ENCODE measurements around the gene NPHP1.
"Not testable (repeated sequence)": the region's sequence is repeated elsewhere in the genome, so short reads cannot be mapped to it uniquely, and the experiment has no call there.

NPHP1 gene

DNA sequence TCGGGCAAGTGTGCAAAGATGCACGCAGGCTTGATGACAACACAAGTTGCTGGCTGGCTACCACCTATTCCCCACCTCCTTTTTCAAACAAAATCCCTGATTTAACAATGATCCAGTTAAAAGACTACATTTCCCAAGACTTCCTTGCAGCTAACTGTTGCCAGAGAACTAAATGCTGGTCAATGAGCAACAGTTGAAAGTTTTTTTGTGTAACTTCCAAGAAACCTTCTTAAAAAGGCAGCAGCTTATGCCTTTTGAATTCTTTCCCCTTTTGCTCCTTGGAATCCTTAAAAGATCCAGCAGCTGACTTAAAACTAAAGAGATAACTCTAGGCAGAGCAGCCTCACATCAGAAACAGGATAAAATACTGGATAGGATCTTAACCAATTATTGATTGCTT, 38.5 kb downstream of the NPHP1 start:
- no peak overlapping the region for H2AFZ ChIP-seq (ENCODE audit: low read length)
- H3K9ac ChIP-seq (ENCODE audit: low read depth, low read length, poor library complexity, severe bottlenecking) = no peak overlapping the region
- H3K9me2 ChIP-seq (replicated peaks; ENCODE audit: low read depth, low read length) = no peaks in the 10 kb centered on the region
- H3F3A ChIP-seq (ENCODE audit: low read depth) = no peaks in the 10 kb centered on the region
- no peak for TF ChIP-seq EZH2phosphoT487 (IDR thresholded peaks at IDR 0.05; ENCODE audit: borderline replicate concordance)
- TF ChIP-seq, protein P1, sequence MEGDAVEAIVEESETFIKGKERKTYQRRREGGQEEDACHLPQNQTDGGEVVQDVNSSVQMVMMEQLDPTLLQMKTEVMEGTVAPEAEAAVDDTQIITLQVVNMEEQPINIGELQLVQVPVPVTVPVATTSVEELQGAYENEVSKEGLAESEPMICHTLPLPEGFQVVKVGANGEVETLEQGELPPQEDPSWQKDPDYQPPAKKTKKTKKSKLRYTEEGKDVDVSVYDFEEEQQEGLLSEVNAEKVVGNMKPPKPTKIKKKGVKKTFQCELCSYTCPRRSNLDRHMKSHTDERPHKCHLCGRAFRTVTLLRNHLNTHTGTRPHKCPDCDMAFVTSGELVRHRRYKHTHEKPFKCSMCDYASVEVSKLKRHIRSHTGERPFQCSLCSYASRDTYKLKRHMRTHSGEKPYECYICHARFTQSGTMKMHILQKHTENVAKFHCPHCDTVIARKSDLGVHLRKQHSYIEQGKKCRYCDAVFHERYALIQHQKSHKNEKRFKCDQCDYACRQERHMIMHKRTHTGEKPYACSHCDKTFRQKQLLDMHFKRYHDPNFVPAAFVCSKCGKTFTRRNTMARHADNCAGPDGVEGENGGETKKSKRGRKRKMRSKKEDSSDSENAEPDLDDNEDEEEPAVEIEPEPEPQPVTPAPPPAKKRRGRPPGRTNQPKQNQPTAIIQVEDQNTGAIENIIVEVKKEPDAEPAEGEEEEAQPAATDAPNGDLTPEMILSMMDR (conservative IDR thresholded peaks at IDR 0.05; ENCODE audit: low read length) = no peak
- H3K4me3 ChIP-seq (ENCODE audit: low read length, poor library complexity, severe bottlenecking) = no peak overlapping the region
- no peaks in the 10 kb centered on the region for H3K36me3 ChIP-seq (ENCODE audit: insufficient read depth, low read length)
- peaks cover 8% of the 10 kb centered on the region for H3K4me1 ChIP-seq (ENCODE audit: insufficient read depth, low read length, poor library complexity, severe bottlenecking)
- H3K27me3 ChIP-seq (ENCODE audit: insufficient read depth, low read length, poor library complexity, severe bottlenecking) = no peaks in the 10 kb centered on the region
- H4K20me1 ChIP-seq (ENCODE audit: insufficient read depth, low read length, poor library complexity, severe bottlenecking) = no peaks in the 10 kb centered on the region
- no peaks in the 10 kb centered on the region for H3K9me3 ChIP-seq (ENCODE audit: insufficient read depth, low read depth, low read length)
- no peaks in the 10 kb centered on the region for H3K79me2 ChIP-seq (ENCODE audit: insufficient read depth, low read length)
- H3K4me2 ChIP-seq (ENCODE audit: low read depth, low read length, poor library complexity, severe bottlenecking) = no peak overlapping the region

DNA sequence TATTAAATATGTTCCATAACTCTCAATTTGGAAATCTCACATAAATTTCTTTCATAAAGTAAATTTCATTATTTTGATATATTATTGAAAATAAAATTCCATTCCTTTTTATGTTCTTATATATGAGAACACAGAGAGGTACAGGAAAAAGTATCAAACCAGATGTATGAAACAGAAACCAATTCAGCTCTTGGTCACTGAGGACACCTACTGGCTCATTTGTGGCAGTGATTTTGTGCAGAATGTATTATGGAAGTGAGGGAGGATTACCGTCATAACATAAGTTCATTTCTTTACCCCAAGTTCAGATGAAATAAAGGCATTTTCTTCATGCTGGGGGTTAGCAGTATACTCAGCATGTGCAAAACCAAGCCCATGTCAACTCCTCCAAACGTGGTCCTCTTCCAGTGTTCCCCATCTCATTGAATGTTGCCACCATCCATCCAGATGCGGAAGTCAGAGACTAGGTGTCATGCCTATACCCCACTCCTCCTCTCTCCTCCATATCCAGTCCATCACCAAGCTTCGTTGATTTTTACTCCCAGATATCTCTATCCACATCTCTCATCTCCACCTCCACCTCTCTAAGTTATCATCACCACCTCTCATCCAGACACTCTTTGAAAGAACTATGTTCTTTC, 47.5 kb downstream of the NPHP1 start:
- H3K4me2 ChIP-seq (ENCODE audit: low read depth, low read length, poor library complexity, severe bottlenecking) = peak overlapping the region; percentile 39
- H2AFZ ChIP-seq (ENCODE audit: low read length) = peak overlapping the region; percentile 91
- no peaks in the 10 kb centered on the region for H3K36me3 ChIP-seq (ENCODE audit: insufficient read depth, low read length)
- peaks cover 10% of the 10 kb centered on the region; the same call in 1 of the 2 replicates for H3K9me3 ChIP-seq (ENCODE audit: insufficient read depth, low read depth, low read length)
- no peaks in the 10 kb centered on the region for H4K20me1 ChIP-seq (ENCODE audit: insufficient read depth, low read length, poor library complexity, severe bottlenecking)
- H3K4me3 ChIP-seq (ENCODE audit: low read length, poor library complexity, severe bottlenecking) = peak overlapping the region; percentile 30
- no peak overlapping the region for H3K9ac ChIP-seq (ENCODE audit: low read depth, low read length, poor library complexity, severe bottlenecking)
- H3K27me3 ChIP-seq (ENCODE audit: insufficient read depth, low read length, poor library complexity, severe bottlenecking) = no peaks in the 10 kb centered on the region
- H3F3A ChIP-seq (ENCODE audit: low read depth) = no peaks in the 10 kb centered on the region
- H3K9me2 ChIP-seq (replicated peaks; ENCODE audit: low read depth, low read length) = no peaks in the 10 kb centered on the region
- H3K79me2 ChIP-seq (ENCODE audit: insufficient read depth, low read length) = no peaks in the 10 kb centered on the region
- H3K4me1 ChIP-seq (ENCODE audit: insufficient read depth, low read length, poor library complexity, severe bottlenecking) = peaks cover 9% of the 10 kb centered on the region
- no peak for TF ChIP-seq EZH2phosphoT487 (IDR thresholded peaks at IDR 0.05; ENCODE audit: borderline replicate concordance)
- TF ChIP-seq, protein P1 (conservative IDR thresholded peaks at IDR 0.05; ENCODE audit: low read length) = peak; percentile 86

DNA sequence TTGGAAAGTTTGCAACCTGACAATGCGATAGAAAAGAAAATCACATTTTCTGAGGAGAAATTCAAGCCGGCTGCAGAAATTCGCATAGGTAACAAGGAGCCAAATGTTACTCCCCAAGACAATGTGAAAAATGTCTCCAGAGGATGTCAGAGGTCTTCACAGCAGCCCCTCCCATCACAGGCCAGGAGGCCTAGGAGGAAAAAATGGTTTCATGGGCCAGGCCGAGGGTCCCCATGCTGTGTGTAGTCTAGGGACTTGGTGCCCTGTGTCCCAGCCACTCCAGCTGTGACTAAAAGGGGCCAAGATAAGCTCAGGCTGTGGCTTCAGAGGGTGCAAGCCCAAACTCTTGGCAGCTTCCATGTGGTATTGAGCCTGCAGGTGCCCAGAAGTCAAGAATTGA, 50.0 kb downstream of the NPHP1 start:
- H3K4me2 ChIP-seq (ENCODE audit: low read depth, low read length, poor library complexity, severe bottlenecking); H3K79me2 ChIP-seq (ENCODE audit: insufficient read depth, low read length); H2AFZ ChIP-seq (ENCODE audit: low read length); H3K36me3 ChIP-seq (ENCODE audit: insufficient read depth, low read length); H4K20me1 ChIP-seq (ENCODE audit: insufficient read depth, low read length, poor library complexity, severe bottlenecking); H3K27me3 ChIP-seq (ENCODE audit: insufficient read depth, low read length, poor library complexity, severe bottlenecking); H3F3A ChIP-seq (ENCODE audit: low read depth); H3K4me3 ChIP-seq (ENCODE audit: low read length, poor library complexity, severe bottlenecking); H3K9ac ChIP-seq (ENCODE audit: low read depth, low read length, poor library complexity, severe bottlenecking); H3K9me2 ChIP-seq (replicated peaks; ENCODE audit: low read depth, low read length): not testable (repeated sequence)
- peaks cover 10% of the 10 kb centered on the region; the same call in 1 of the 2 replicates for H3K9me3 ChIP-seq (ENCODE audit: insufficient read depth, low read depth, low read length)
- H3K4me1 ChIP-seq (ENCODE audit: insufficient read depth, low read length, poor library complexity, severe bottlenecking) = peaks cover 13% of the 10 kb centered on the region

DNA sequence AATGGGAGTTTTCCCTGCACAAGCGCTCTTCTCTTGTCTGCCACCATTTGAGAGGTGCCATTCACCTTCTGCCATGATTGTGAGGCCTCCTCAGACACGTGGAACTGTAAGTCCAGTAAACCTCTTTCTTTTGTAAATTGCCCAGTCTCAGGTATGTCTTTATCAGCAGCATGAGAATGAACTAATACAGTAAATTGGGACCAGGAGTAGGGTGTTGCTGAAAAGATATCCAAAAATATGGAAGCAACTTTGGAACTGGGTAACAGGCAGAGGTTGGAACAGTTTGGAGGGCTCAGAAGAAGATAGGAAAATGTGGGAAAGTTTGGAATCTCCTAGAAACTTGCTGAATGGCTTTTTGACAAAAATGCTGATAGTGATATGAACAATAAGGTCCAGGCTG, 50.6 kb downstream of the NPHP1 start:
- H3K4me1 ChIP-seq (ENCODE audit: insufficient read depth, low read length, poor library complexity, severe bottlenecking) = peaks cover 17% of the 10 kb centered on the region
- not testable (repeated sequence) for H3K4me3 ChIP-seq (ENCODE audit: low read length, poor library complexity, severe bottlenecking); H2AFZ ChIP-seq (ENCODE audit: low read length); H3K4me2 ChIP-seq (ENCODE audit: low read depth, low read length, poor library complexity, severe bottlenecking); H3K79me2 ChIP-seq (ENCODE audit: insufficient read depth, low read length); H4K20me1 ChIP-seq (ENCODE audit: insufficient read depth, low read length, poor library complexity, severe bottlenecking); H3K27me3 ChIP-seq (ENCODE audit: insufficient read depth, low read length, poor library complexity, severe bottlenecking); H3F3A ChIP-seq (ENCODE audit: low read depth); H3K9me2 ChIP-seq (replicated peaks; ENCODE audit: low read depth, low read length); H3K9ac ChIP-seq (ENCODE audit: low read depth, low read length, poor library complexity, severe bottlenecking); H3K36me3 ChIP-seq (ENCODE audit: insufficient read depth, low read length)
- peaks cover 10% of the 10 kb centered on the region; the same call in 1 of the 2 replicates for H3K9me3 ChIP-seq (ENCODE audit: insufficient read depth, low read depth, low read length)
